Measurements from ENCODE around the gene C6orf132. TPM values are rescaled to one million over a fixed set of nuclear protein-coding genes. Genes with fewer than 3 reads are reported as not detected.

The C6orf132 gene
- total RNA-seq, 1 experiment from 2014 or later, result 0.15 TPM

DNA sequence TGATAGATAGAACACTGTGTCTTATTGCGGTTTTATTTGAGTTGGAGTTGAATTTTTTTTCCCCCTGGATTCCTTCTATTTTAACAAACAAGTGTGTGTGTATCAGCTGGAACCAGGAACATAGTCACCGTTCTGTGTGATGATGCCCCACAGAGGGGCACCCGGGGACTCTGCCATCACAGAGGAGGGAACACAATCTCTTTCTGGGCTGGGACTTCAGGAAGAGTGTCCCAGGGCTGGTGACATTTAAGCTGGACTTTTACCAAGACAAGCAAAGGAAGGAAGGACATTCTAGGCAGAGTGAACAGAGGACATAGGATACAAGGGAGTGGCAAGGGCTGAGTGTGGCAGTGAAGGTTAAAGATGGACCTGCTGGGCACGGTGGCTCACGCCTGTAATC, 58.9 kb downstream of the C6orf132 start:
- H3K4me3 ChIP-seq (ENCODE audit: low read depth, low read length, poor library complexity, severe bottlenecking), result no peak overlapping the region
- TF ChIP-seq, protein P1, sequence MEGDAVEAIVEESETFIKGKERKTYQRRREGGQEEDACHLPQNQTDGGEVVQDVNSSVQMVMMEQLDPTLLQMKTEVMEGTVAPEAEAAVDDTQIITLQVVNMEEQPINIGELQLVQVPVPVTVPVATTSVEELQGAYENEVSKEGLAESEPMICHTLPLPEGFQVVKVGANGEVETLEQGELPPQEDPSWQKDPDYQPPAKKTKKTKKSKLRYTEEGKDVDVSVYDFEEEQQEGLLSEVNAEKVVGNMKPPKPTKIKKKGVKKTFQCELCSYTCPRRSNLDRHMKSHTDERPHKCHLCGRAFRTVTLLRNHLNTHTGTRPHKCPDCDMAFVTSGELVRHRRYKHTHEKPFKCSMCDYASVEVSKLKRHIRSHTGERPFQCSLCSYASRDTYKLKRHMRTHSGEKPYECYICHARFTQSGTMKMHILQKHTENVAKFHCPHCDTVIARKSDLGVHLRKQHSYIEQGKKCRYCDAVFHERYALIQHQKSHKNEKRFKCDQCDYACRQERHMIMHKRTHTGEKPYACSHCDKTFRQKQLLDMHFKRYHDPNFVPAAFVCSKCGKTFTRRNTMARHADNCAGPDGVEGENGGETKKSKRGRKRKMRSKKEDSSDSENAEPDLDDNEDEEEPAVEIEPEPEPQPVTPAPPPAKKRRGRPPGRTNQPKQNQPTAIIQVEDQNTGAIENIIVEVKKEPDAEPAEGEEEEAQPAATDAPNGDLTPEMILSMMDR (conservative IDR thresholded peaks at IDR 0.05; ENCODE audit: low read depth, low read length), result no peak
- TF ChIP-seq EZH2 (IDR thresholded peaks at IDR 0.05; ENCODE audit: borderline replicate concordance, low read depth, low read length, poor library complexity, severe bottlenecking), result no peak
- ChIA-PET CTCF (no interaction called here), POLR2A (ENCODE audit: low non-redundant PET) (no interaction called here)
- intact Hi-C loops (cut with micrococcal nuclease; ENCODE audit: unreplicated experiment), result no loop called here
- no peaks in the 10 kb centered on the region for H3K4me1 ChIP-seq (ENCODE audit: insufficient read depth, low read length, poor library complexity, severe bottlenecking)
- BruUV-seq (replicated peaks), result no TSS peak
- no peaks in the 10 kb centered on the region for H3K9me3 ChIP-seq (ENCODE audit: low read depth, low read length, poor library complexity, severe bottlenecking)
- no peak for DNase-seq (ENCODE audit: low spot score)
- H3K27me3 ChIP-seq (replicated peaks; ENCODE audit: insufficient read depth, low read depth, low read length, poor library complexity), result no peaks in the 10 kb centered on the region
- no peak overlapping the region for H3K27ac ChIP-seq (ENCODE audit: low read depth, low read length, poor library complexity, severe bottlenecking)
- no peaks in the 10 kb centered on the region for H3K36me3 ChIP-seq (ENCODE audit: insufficient read depth, low read length, poor library complexity, severe bottlenecking)

DNA sequence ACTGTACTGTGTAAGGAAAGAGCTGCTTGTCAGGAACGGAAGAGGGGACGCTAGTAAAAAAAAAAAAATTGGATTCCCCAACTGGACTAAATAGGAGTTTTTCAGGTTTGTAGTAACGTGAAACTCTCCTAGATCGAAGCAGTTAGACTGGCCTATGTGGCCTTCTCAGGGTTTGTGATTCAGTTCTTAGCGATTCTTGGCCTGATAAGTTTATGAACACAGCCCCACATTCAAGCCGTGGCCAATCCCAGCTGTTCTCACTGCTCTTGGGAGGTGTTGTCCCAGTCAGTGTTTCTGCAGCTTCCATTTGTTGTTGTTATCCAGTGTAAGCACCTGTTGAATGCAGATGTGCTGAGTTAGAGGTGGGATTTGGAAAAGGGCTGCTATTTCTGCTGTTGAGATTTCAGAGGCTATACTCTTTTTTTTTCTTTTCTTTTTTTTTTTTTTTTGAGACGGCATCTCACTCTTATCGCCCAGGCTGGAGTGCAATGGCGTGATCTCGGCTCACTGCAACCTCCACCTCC, 62.4 kb downstream of the C6orf132 start:
- POLR2A ChIA-PET (ENCODE audit: low non-redundant PET), result no interaction called here
- Histone ChIP-seq H3K9me3 (ENCODE audit: low read depth, low read length, poor library complexity, severe bottlenecking) (no peaks in the 10 kb centered on the region), H3K27ac (ENCODE audit: low read depth, low read length, poor library complexity, severe bottlenecking) (no peak overlapping the region), H3K4me1 (ENCODE audit: insufficient read depth, low read length, poor library complexity, severe bottlenecking) (no peaks in the 10 kb centered on the region), H3K27me3 (replicated peaks; ENCODE audit: insufficient read depth, low read depth, low read length, poor library complexity) (no peaks in the 10 kb centered on the region), H3K36me3 (ENCODE audit: insufficient read depth, low read length, poor library complexity, severe bottlenecking) (peaks cover 4% of the 10 kb centered on the region), H3K4me3 (ENCODE audit: low read depth, low read length, poor library complexity, severe bottlenecking) (no peak overlapping the region)
- CTCF ChIA-PET, result no interaction called here
- TF ChIP-seq EZH2 (IDR thresholded peaks at IDR 0.05; ENCODE audit: borderline replicate concordance, low read depth, low read length, poor library complexity, severe bottlenecking), result no peak
- TF ChIP-seq, protein P1 (conservative IDR thresholded peaks at IDR 0.05; ENCODE audit: low read depth, low read length), result no peak
- intact Hi-C loops (cut with micrococcal nuclease; ENCODE audit: unreplicated experiment), result loop anchor here (10.0 kb wide), 1 partner anchor 815 kb away; a partner anchor contains a TSS
- BruUV-seq (replicated peaks), result no TSS peak
- DNase-seq (ENCODE audit: low spot score), result no peak

DNA sequence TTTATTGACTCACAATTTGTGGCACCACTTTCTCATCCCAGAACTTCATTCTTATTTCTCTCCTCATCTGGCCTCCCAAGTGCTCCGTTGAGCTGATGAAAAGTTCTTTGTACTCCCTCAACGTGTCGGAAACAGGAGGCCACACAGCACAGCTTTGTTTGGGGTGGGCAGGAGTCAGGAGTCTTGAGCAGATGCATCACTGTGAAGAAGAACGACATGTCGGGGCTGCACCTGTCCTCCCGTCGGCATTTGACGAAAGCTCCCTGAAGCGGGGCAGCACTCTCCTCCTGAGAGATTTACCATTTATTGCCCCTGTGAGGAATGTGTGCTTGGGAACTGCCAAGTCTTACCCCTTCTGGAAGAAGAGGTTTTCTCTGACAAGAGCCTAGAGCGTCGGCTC, 64.0 kb downstream of the C6orf132 start:
- TF ChIP-seq, protein P1 (conservative IDR thresholded peaks at IDR 0.05; ENCODE audit: low read depth, low read length), result no peak
- TF ChIP-seq EZH2 (IDR thresholded peaks at IDR 0.05; ENCODE audit: borderline replicate concordance, low read depth, low read length, poor library complexity, severe bottlenecking), result no peak
- Histone ChIP-seq H3K9me3 (ENCODE audit: low read depth, low read length, poor library complexity, severe bottlenecking) (no peaks in the 10 kb centered on the region), H3K36me3 (ENCODE audit: insufficient read depth, low read length, poor library complexity, severe bottlenecking) (peaks cover 4% of the 10 kb centered on the region), H3K4me1 (ENCODE audit: insufficient read depth, low read length, poor library complexity, severe bottlenecking) (no peaks in the 10 kb centered on the region), H3K4me3 (ENCODE audit: low read depth, low read length, poor library complexity, severe bottlenecking) (no peak overlapping the region), H3K27ac (ENCODE audit: low read depth, low read length, poor library complexity, severe bottlenecking) (no peak overlapping the region), H3K27me3 (replicated peaks; ENCODE audit: insufficient read depth, low read depth, low read length, poor library complexity) (no peaks in the 10 kb centered on the region)
- no TSS peak for BruUV-seq (replicated peaks)
- ChIA-PET CTCF (no interaction called here), POLR2A (ENCODE audit: low non-redundant PET) (no interaction called here)
- intact Hi-C loops (cut with micrococcal nuclease; ENCODE audit: unreplicated experiment), result loop anchor here (10.0 kb wide), 1 partner anchor 816 kb away; a partner anchor contains a TSS
- no peak for DNase-seq (ENCODE audit: low spot score)
